Peyer's patch (tissue), 4 donors: ENCODE data around the gene MMP17.

Source experiments
- POLR2A ChIP-seq, 2 donors: fragments of 450-650 bp; IDR thresholded peaks; one replicate each; pipeline ENCODE4 v1.5.1; 2017; ENCODE audit warnings: antibody characterized with exemption in 2 of 2, mild to moderate bottlenecking in 2 of 2, moderate library complexity in 2 of 2
- TF ChIP-seq, protein P1 (sequence below), 6 experiments: fragments of 450-650 bp in 4 of 6; fragments of 200-600 bp in 2 of 6; sonication (generic) in 1 of 6; IDR thresholded peaks; one replicate each; pipeline ENCODE4 v1.5.1; 2017 to 2019; ENCODE audit warnings: antibody characterized with exemption in 6 of 6, mild to moderate bottlenecking in 3 of 6, moderate library complexity in 1 of 6

- TF ChIP-seq, protein P1, sequence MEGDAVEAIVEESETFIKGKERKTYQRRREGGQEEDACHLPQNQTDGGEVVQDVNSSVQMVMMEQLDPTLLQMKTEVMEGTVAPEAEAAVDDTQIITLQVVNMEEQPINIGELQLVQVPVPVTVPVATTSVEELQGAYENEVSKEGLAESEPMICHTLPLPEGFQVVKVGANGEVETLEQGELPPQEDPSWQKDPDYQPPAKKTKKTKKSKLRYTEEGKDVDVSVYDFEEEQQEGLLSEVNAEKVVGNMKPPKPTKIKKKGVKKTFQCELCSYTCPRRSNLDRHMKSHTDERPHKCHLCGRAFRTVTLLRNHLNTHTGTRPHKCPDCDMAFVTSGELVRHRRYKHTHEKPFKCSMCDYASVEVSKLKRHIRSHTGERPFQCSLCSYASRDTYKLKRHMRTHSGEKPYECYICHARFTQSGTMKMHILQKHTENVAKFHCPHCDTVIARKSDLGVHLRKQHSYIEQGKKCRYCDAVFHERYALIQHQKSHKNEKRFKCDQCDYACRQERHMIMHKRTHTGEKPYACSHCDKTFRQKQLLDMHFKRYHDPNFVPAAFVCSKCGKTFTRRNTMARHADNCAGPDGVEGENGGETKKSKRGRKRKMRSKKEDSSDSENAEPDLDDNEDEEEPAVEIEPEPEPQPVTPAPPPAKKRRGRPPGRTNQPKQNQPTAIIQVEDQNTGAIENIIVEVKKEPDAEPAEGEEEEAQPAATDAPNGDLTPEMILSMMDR (IDR thresholded peaks at IDR 0.05), result no peak
- TF ChIP-seq POLR2A (IDR thresholded peaks at IDR 0.05), result no peak
Observed at GRCh38 chr12:131799828-131800593, 28.2 kb upstream of the MMP17 start.
